HG02623 (cell line): ENCODE results near the gene SIGLEC11.
A peak's percentile ranks its signal among the peaks of the same experiment; 100 is the strongest.
"Not testable (repeated sequence)": the region's sequence is repeated elsewhere in the genome, so short reads cannot be mapped to it uniquely, and the experiment has no call there.

Source experiments
- ATAC-seq: cut with Tn5 transposase; IDR thresholded peaks from one replicate; pipeline ENCODE4 v1.9.1; 2021; ENCODE audit warnings: moderate library complexity; ENCODE audit not compliant: unreplicated experiment

Gene SIGLEC11

DNA sequence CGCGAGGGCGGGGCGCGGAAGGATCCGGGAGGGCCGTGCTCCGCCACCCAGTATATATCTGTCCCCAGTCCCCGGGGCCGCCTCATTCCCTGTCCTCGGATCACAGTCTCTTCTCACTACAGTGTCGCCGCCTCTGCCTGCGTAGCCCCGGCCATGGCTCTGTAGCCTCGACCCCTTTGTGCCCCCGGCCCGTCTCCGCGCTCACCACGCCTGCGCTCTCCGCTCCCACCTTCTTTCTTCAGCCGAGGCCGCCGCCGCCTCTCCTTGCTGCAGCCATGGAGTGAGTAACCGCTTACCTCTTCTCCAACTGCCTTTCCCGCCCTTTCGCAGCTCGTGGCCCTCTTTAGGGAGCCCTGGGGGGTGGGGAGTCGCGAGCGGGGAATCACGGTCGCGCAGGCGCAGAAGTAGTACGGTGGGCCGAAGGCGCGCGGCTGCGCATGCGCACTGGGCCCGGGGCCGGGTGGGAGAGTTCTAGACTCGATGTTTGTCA, 31.8 kb downstream of the SIGLEC11 start, which contains the start of the genes ATF5 and NUP62:
TSS of gene ATF5 (plus strand) at position 85 of the 490 bp plus-strand sequence. CDS start 1,646 bp downstream, outside the sequence.
TSS of gene NUP62 (minus strand) at position 384 of the 490 bp plus-strand sequence. CDS start 19,697 bp downstream, outside the sequence.
- ATAC-seq = peak; percentile 32

GRCh38 chr19:49927526-49928264, 33.3 kb downstream of the SIGLEC11 start:
- ATAC-seq = no peak

DNA sequence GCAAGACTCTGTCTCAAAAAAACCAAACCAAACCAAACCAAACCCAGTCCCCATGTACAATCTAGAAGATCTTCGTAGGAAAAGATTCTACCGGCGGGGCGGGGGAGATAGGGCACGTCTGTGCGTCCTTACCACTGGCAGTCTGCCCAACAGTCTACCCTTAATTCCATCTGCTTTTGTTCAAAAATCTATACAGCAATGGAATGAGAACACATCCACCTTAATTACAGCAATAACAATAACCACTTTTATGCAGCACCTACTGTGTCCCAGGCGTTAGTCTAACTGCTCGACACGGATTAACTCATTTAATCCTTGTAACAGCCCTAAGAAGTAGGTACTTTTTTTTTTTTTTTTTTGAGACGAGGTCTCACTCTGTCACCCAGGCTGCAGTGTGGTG, 34.5 kb downstream of the SIGLEC11 start:
- ATAC-seq = no peak

DNA sequence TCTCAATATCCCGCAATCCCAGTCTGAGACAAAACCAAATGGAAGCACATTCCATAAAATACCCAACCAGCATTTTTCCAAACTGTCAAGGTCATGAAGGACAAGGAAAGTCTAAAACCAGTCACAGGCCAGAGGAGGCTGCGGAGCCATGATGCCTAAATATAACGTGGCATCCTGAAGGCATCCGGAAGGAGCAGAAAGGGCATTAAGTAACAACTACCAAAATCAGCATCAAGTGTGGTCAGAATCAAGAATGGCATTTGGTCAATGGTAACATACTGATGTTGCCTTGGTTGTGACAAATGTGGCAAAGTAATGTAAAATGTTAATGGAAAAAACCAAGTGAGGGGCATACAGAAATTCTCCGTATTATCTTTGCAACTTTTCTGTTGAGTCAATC, 35.5 kb downstream of the SIGLEC11 start:
- no peak for ATAC-seq

DNA sequence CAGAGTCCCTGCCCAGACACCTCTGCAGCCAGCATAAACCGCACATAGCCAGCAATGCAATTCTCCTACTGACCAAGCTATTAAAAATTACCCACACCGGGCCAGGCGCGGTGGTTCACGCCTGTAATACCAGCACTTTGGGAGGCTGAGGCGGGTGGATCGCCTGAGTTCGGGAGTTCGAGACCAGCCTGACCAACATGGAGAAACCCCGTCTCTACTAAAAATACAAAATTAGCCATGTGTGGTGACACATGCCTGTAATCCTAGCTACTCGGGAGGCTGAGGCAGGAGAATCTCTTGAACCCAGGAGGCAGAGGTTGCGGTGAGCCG, 36.1 kb downstream of the SIGLEC11 start:
- not testable (repeated sequence) for ATAC-seq

DNA sequence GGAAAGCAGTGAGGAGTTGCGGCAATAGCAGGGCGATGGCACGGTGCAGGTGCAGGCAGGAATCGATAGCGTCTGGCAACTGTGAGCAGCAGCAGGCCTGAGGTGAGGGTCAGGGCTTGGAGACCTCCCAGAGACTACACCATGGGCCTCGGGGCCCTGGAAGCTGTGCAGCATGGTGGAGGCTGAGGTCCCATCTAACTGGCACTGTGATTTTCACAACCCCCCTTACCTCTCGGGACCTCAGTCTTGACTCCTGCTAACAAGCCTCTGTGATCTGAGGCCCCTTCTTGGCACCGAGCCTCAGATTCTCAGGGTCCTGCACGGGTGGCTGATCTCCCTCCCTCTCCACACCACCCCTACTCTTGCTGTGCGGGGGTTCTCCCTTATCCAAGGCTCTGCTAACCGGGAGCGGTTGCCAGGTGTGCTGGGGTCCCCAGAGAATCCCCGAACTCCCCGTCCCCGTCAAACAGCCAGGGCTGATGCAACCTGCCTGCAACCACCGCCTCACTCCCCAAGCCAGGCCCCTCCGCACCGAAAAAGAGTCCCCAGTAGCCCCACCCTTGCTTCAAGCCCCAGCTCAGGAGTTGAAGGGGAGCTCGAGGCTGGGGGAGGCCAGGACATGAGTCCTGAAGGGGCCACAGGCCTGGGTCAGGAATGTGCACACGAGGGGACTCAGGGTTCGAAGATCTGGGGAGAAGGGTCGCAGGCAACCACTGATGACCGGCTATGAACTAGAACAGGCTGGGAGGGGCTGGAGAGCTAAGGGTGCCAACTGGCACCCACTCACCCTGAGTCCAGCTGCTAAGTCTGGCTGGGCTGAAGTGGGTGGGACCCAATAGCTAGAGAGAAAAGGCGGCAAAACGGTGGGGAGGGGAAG, 36.7 kb downstream of the SIGLEC11 start:
- ATAC-seq = no peak

- ATAC-seq = no peak
Observed at GRCh38 chr19:49923055-49924003, 37.6 kb downstream of the SIGLEC11 start.

DNA sequence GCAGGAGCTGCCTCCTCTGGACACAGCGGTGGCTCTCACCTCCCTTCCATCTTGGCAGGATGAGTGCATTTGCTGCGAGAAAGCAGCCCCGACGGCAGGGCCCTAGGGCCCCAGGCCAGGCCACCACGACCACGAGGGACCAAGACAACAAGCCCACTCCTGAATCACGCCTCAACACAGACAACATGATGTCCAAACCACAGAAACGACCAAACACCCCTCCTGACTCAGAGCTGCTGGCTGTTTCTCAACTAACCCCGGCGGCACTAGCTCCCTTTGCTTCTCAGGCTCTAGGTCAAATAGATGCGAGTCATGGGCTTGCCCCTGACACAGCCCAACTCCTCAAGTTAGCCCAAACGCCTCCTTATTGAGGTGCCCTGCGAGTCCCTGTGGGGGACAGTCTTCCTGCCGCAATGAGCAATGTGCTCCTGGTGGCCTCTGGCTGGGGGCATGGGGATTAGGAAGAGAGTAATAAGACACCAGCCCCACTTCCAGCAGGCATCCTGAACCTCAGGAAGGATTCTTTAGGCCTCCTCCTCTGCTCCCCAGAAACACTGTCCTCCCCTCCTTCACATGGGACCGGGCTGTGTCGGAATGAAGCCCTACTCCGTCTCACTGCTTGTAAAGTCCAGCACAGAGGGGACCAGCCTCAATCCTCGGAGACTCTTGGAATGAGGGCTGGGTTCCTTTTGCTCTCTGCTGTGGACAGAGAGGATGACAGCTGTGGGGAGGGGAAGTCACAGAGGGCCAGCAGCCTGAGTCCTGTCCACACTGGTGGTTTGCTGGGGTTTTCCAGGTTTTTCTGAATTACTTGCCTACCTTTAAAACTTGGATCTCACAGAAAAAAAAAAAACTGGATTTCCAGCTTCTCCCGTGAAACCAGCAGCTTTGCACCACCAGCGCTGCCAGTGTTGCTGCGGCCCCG, 38.8 kb downstream of the SIGLEC11 start:
- no peak for ATAC-seq

DNA sequence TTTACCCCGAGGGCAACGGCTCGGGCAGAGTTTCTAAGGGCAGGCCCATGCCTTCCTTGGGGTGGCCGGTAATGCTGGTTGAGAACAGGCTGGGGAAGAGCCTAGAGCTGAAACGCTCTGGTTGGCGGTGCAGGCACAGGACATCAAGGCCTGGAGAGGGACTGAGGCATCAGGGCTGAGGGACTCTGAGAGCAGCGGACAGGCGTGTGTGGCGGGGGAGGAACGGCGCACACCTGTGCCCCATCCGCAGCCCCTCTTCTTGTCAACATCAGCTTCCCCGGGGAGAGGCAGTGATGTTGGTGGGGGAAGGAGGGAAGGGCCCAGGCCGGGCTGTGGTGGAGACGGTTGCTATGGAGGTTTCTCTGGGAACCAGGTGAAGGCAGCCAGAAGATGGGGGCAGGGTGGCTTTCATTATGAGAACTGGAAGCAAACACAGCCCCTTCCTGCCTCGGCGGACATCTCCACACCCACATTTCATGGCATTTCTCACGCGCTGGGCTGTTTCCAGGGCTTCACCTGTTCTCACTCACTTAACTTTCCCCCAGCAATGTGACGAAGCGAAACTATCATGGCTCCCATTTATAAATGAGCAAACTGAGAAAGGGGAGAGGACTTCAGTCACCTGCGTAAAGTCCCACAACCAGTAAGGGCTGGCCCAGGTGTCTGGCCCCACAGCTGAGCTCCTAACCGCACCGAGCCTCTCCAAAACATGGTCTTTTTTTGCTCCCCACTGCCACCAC, 40.2 kb downstream of the SIGLEC11 start:
- ATAC-seq = no peak

DNA sequence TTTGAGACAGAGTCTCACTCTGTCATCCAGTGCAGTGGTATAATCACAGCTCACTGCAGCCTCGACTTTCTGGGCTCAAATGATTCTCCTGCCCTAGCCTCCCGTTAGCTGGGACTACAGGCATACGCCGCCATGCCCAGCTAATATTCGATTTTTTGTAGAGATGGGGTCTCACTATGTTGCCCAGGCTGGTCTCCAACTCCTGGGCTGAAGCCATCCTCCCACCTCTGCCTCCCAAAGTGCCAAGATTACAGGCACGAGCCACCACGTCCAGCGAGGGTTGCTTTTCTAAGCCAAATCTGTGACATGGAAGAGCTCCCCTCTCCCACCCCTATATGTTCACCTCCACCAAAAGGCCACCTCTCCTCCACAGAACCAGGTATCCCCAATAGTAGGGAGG, 42.9 kb downstream of the SIGLEC11 start:
- ATAC-seq = no peak

- no peak for ATAC-seq
Observed at GRCh38 chr19:49916839-49917733, 43.9 kb downstream of the SIGLEC11 start.

DNA sequence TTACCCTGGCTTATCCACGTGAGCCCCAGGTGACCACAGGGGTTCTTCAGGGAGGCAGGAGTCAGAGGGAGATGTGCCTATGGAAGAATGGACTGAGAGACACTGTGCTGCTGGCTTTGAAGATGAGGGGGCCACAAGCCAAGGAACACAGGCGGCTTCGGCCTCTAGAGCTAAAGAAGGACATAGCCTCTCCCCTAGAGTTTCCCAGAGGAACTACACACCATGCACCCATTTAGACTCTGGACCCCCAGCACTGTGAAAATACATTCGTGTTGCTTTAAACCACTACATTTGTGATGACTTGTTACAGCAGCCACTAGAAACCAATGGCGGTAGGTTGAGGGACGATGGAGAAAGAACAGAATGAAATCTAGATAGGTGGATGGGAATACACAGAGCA, 45.7 kb downstream of the SIGLEC11 start:
- no peak for ATAC-seq

GRCh38 chr19:49913720-49914119, 47.3 kb downstream of the SIGLEC11 start:
- no peak for ATAC-seq

DNA sequence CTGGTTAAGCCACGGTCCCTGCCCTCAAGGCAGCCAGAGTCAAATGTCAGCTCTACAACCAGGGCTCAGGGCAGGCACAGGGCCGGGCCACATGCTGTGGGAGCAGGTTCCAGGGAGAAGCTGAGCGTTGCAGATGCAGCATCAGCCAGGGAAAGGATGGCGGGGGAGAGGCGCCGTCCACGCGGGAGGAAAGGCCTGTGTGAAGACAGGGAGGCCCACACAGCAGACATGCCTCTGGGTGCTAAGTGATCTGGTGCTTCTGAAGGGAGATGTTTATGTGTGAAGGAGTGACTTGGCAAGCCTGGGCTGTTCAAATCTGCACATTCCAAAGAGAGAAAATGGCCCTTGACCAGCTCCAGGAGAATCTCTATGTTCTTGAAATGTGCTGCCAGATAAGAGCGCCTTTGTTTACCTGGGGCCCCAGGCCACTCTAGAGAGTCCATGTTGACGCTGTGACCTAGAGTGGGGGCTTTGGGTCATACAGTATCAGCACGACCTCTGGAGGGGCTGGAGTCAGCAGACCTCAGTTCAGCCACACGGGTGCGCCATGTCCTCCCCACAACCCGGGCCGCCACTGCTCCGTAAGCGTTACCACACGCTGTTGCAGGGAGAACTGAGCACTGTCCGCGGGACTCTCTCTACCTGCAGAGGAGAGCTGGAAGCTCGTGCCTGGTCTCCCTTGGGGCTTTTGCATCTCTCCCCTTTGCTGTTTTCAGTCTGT, 47.8 kb downstream of the SIGLEC11 start:
- no peak for ATAC-seq

GRCh38 chr19:49911381-49912145, 49.4 kb downstream of the SIGLEC11 start:
- ATAC-seq = no peak

DNA sequence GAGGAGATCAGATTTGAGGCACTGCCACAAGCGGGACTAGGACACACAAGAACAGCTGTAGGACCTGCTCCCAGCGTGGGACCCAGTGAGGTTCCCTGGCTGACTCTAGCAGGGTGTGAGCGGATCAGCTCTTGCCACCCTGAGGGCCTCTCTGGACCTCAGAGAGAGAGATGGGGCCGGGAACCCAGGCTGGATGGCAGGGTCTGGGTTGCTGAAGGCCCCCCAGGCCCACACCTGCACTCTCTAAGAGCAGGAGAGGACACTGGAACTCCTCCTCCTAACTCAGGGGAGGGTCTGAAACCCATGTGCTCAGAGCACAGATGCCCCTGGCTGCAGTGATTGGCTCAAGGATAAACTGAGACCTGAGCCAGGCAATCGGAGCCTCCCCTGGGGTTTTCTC, 50.8 kb downstream of the SIGLEC11 start:
- no peak for ATAC-seq
